Measurements from ENCODE around the gene C7. TPM values are rescaled to one million over a fixed set of nuclear protein-coding genes. Genes with fewer than 3 reads are reported as not detected.

Gene C7
- total and polyA plus RNA-seq, 2 of the 8 experiments (the other 6 are each of a cell fraction or from before 2014, with no cell fraction given) = 0.08 TPM; not detected in 1

- CTCF ChIA-PET (ENCODE audit: partially characterized antibody) = interaction anchor here (0.9 to 1.1 kb wide), 2 partner anchors 19 to 83 kb away, joined by 3 to 4 read pairs; no protein-coding TSS in a partner anchor
- no peak for FAIRE-seq
- H3K79me2 ChIP-seq (ENCODE audit: control insufficient read depth in 1 of 2, insufficient read depth in 2 of 2, low read length in 2 of 2) = no peaks in the 10 kb centered on the region
- no peak for TF ChIP-seq POLR2AphosphoS5 (IDR thresholded peaks at IDR 0.05; ENCODE audit: low read depth, low read length)
- no peak for TF ChIP-seq BRCA1 (IDR thresholded peaks at IDR 0.05; ENCODE audit: low read depth, low read length)
- no peak for TF ChIP-seq HDAC6 (IDR thresholded peaks at IDR 0.05; ENCODE audit: low read depth, low read length)
- TF ChIP-seq BCL11A (IDR thresholded peaks at IDR 0.05; ENCODE audit: low read depth in 2 of 2, low read length in 2 of 2) = no peak
- TF ChIP-seq EP300 (IDR thresholded peaks at IDR 0.05; ENCODE audit: borderline replicate concordance in 1 of 2, low read depth in 2 of 2, low read length in 2 of 2) = no peak
- TF ChIP-seq, protein P1, sequence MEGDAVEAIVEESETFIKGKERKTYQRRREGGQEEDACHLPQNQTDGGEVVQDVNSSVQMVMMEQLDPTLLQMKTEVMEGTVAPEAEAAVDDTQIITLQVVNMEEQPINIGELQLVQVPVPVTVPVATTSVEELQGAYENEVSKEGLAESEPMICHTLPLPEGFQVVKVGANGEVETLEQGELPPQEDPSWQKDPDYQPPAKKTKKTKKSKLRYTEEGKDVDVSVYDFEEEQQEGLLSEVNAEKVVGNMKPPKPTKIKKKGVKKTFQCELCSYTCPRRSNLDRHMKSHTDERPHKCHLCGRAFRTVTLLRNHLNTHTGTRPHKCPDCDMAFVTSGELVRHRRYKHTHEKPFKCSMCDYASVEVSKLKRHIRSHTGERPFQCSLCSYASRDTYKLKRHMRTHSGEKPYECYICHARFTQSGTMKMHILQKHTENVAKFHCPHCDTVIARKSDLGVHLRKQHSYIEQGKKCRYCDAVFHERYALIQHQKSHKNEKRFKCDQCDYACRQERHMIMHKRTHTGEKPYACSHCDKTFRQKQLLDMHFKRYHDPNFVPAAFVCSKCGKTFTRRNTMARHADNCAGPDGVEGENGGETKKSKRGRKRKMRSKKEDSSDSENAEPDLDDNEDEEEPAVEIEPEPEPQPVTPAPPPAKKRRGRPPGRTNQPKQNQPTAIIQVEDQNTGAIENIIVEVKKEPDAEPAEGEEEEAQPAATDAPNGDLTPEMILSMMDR (IDR thresholded peaks at IDR 0.05; ENCODE audit: control extremely low read depth in 1 of 3, insufficient read depth in 1 of 3, low read depth in 1 of 3, low read length in 3 of 3) = no peak
- TF ChIP-seq JUN (IDR thresholded peaks at IDR 0.05; ENCODE audit: low read depth, low read length) = no peak
- no peak for TF ChIP-seq CTBP2 (IDR thresholded peaks at IDR 0.05; ENCODE audit: borderline replicate concordance, insufficient read depth, insufficient read length, low read length)
- no peak for TF ChIP-seq SP1 (IDR thresholded peaks at IDR 0.05; ENCODE audit: low read depth, low read length)
- TF ChIP-seq, protein P2, sequence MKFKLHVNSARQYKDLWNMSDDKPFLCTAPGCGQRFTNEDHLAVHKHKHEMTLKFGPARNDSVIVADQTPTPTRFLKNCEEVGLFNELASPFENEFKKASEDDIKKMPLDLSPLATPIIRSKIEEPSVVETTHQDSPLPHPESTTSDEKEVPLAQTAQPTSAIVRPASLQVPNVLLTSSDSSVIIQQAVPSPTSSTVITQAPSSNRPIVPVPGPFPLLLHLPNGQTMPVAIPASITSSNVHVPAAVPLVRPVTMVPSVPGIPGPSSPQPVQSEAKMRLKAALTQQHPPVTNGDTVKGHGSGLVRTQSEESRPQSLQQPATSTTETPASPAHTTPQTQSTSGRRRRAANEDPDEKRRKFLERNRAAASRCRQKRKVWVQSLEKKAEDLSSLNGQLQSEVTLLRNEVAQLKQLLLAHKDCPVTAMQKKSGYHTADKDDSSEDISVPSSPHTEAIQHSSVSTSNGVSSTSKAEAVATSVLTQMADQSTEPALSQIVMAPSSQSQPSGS (IDR thresholded peaks at IDR 0.05; ENCODE audit: low read length) = no peak
- TF ChIP-seq YY1 (IDR thresholded peaks at IDR 0.05; ENCODE audit: low read depth, low read length) = no peak
Observed at GRCh38 chr5:40987349-40987748, 78.1 kb downstream of the C7 start.

More at GRCh38 chr5:40987349-40987748, 78.1 kb downstream of the C7 start:
- no peak overlapping the region for H2BK12ac ChIP-seq (ENCODE audit: low read depth, low read length)
- peaks cover 2% of the 10 kb centered on the region; the same call in 1 of the 2 replicates for H3K23me2 ChIP-seq (ENCODE audit: low read depth, low read length)
- no peak overlapping the region for H2AK5ac ChIP-seq (ENCODE audit: low read depth, low read length)
- no peak overlapping the region for H3K14ac ChIP-seq (ENCODE audit: insufficient read length)
- H3K4me2 ChIP-seq (ENCODE audit: insufficient read depth in 1 of 2, low read depth in 2 of 2, low read length in 2 of 2) = no peak overlapping the region
- no peak overlapping the region for H4K5ac ChIP-seq (ENCODE audit: insufficient read length, low read depth, low read length)
- peaks cover 0 to 4% of the 10 kb centered on the region in 2 experiments; a peak in 1 of 4 replicates for H3K9me3 ChIP-seq (ENCODE audit: insufficient read depth in 2 of 2, low read depth in 1 of 2, low read length in 1 of 2)
- H2AFZ ChIP-seq (ENCODE audit: low read length) = no peak overlapping the region
- H3K4me1 ChIP-seq (replicated peaks in 1 of 4; ENCODE audit: control insufficient read depth in 3 of 4, insufficient read depth in 4 of 4, low read length in 3 of 4) = no peaks in the 10 kb centered on the region
- H3K18ac ChIP-seq (ENCODE audit: extremely low read depth, low read length) = no peak overlapping the region
- no peak overlapping the region for H2BK120ac ChIP-seq (replicated peaks; ENCODE audit: low read depth, low read length)
- H3K27ac ChIP-seq (ENCODE audit: low read depth, low read length) = no peak overlapping the region
- no peak overlapping the region for H3K4ac ChIP-seq (replicated peaks; ENCODE audit: insufficient read length, low read depth, low read length)
- no peak overlapping the region for H3K4me3 ChIP-seq (ENCODE audit: extremely low read depth in 1 of 4, insufficient read depth in 2 of 4, low read depth in 3 of 4, low read length in 4 of 4)
- no peaks in the 10 kb centered on the region for H3K27me3 ChIP-seq (replicated peaks in 1 of 4; ENCODE audit: control insufficient read depth in 3 of 4, extremely low read depth in 1 of 4, insufficient read depth in 3 of 4, low read length in 3 of 4)
- H3K56ac ChIP-seq (replicated peaks; ENCODE audit: insufficient read length, low read depth, low read length) = no peak overlapping the region
- H3K36me3 ChIP-seq (ENCODE audit: control insufficient read depth in 2 of 4, insufficient read depth in 4 of 4, low read length in 3 of 4) = no peaks in the 10 kb centered on the region
- H4K8ac ChIP-seq (ENCODE audit: extremely low read depth, insufficient read depth, low read length) = no peak overlapping the region
- no peak overlapping the region for H2BK5ac ChIP-seq (ENCODE audit: low read depth, low read length)
- no peak overlapping the region for H3K23ac ChIP-seq (ENCODE audit: insufficient read length)
- no peak for DNase-seq (ENCODE audit: low read depth in 1 of 2, low spot score in 2 of 2)
- no peak overlapping the region for H3K9ac ChIP-seq (replicated peaks in 1 of 4; ENCODE audit: extremely low read depth in 1 of 4, low read depth in 3 of 4, low read length in 3 of 4)
- H2BK15ac ChIP-seq (ENCODE audit: low read length) = no peak overlapping the region
- no peaks in the 10 kb centered on the region for H3K79me1 ChIP-seq (ENCODE audit: low read depth, low read length)
- no peaks in the 10 kb centered on the region for H4K20me1 ChIP-seq (replicated peaks in 1 of 2; ENCODE audit: control insufficient read depth in 1 of 2, insufficient read depth in 2 of 2, low read length in 2 of 2)
- POLR2A ChIA-PET (ENCODE audit: partially characterized antibody) = no interaction called here
- no peak overlapping the region for H2BK20ac ChIP-seq (ENCODE audit: low read length)
- H4K91ac ChIP-seq (replicated peaks; ENCODE audit: insufficient read length, low read length) = no peak overlapping the region
